DOHH2 (cell line): ENCODE measurements around the gene WWC1.

ENCODE experiments used
- H3F3A ChIP-seq: fragments of 200-600 bp; sonication (generic), shearing (Covaris generic); 2 replicates; pipeline ENCODE4 v1.6.0; 2016; ENCODE audit warnings: antibody characterized with exemption, mild to moderate bottlenecking; ENCODE audit not compliant: control insufficient read depth, insufficient read depth
- H3K27ac ChIP-seq: fragments of 200-600 bp; sonication (generic); 2 replicates; pipeline ENCODE4 v1.5.1; 2014; ENCODE audit warnings: low read depth, mild to moderate bottlenecking, low read length, moderate library complexity
- H3K27me3 ChIP-seq: fragments of 200-600 bp; sonication (generic); 2 replicates; pipeline ENCODE4 v1.6.1; 2014; ENCODE audit warnings: mild to moderate bottlenecking, low read length, mixed read lengths; ENCODE audit not compliant: control insufficient read depth
- H3K36me3 ChIP-seq: fragments of 200-600 bp; sonication (generic); 2 replicates; pipeline ENCODE4 v1.6.1; 2014; ENCODE audit warnings: mild to moderate bottlenecking, low read length, moderate library complexity, mixed read lengths; ENCODE audit not compliant: control insufficient read depth
- H3K4me1 ChIP-seq: fragments of 200-600 bp; sonication (generic); 2 replicates; pipeline ENCODE4 v1.6.1; 2014; ENCODE audit warnings: mild to moderate bottlenecking, low read length, mixed read lengths; ENCODE audit not compliant: control insufficient read depth
- H3K4me2 ChIP-seq: fragments of 200-600 bp; sonication (generic); 2 replicates; pipeline ENCODE4 v1.6.0; 2014; ENCODE audit warnings: mild to moderate bottlenecking, low read length, moderate library complexity
- H3K4me3 ChIP-seq: fragments of 200-600 bp; sonication (generic); 2 replicates; pipeline ENCODE4 v1.5.1; 2014; ENCODE audit warnings: mild to moderate bottlenecking, low read length, mixed read lengths
- H3K79me2 ChIP-seq: fragments of 200-600 bp; sonication (generic); 2 replicates; pipeline ENCODE4 v1.6.1; 2014; ENCODE audit warnings: mild to moderate bottlenecking, low read length, mixed read lengths; ENCODE audit not compliant: control insufficient read depth
- H3K9me2 ChIP-seq: fragments of 200-600 bp; sonication (generic); replicated peaks from 2 replicates; pipeline ENCODE4 v1.6.1; 2014; ENCODE audit warnings: mild to moderate bottlenecking, low read length, mixed read lengths; ENCODE audit not compliant: control insufficient read depth
- H3K9me3 ChIP-seq: fragments of 200-600 bp; sonication (generic); 2 replicates; pipeline ENCODE4 v1.6.1; 2014; ENCODE audit warnings: antibody characterized with exemption, low read length, mixed read lengths; ENCODE audit not compliant: control insufficient read depth, insufficient read depth
- H4K20me1 ChIP-seq: fragments of 200-600 bp; sonication (generic); 2 replicates; pipeline ENCODE4 v1.6.0; 2014; ENCODE audit warnings: low read depth, mild to moderate bottlenecking, antibody characterized with exemption, low read length, moderate library complexity; ENCODE audit not compliant: control insufficient read depth, insufficient read depth
- EZH2phosphoT487 ChIP-seq: fragments of 200-600 bp; sonication (generic); IDR thresholded peaks from 2 replicates; pipeline ENCODE4 v1.6.1; 2017; ENCODE audit warnings: borderline replicate concordance, mild to moderate bottlenecking, antibody characterized with exemption, low read length, moderate library complexity, mixed read lengths
- TF ChIP-seq, protein P1 (sequence below): fragments of 200-600 bp; sonication (generic); IDR thresholded peaks from one replicate; pipeline ENCODE4 v1.5.1; 2014; ENCODE audit warnings: antibody characterized with exemption, mild to moderate bottlenecking, low read depth, low read length; ENCODE audit not compliant: poor library complexity, severe bottlenecking

WWC1 gene

GRCh38 chr5:168449166-168449565 lies 157.7 kb downstream of the WWC1 start:
- no peaks in the 10 kb centered on the region for H3K4me1 ChIP-seq
- no peaks in the 10 kb centered on the region for H3K9me3 ChIP-seq
- H4K20me1 ChIP-seq = no peaks in the 10 kb centered on the region
- no peak overlapping the region for H3K27ac ChIP-seq
- no peak overlapping the region for H3K4me2 ChIP-seq
- no peaks in the 10 kb centered on the region for H3K27me3 ChIP-seq
- no peaks in the 10 kb centered on the region for H3K79me2 ChIP-seq
- H3K36me3 ChIP-seq = no peaks in the 10 kb centered on the region
- no peak overlapping the region for H3K4me3 ChIP-seq
- H3F3A ChIP-seq = no peaks in the 10 kb centered on the region
- H3K9me2 ChIP-seq = no peaks in the 10 kb centered on the region
- no peak for TF ChIP-seq EZH2phosphoT487
- TF ChIP-seq, protein P1, sequence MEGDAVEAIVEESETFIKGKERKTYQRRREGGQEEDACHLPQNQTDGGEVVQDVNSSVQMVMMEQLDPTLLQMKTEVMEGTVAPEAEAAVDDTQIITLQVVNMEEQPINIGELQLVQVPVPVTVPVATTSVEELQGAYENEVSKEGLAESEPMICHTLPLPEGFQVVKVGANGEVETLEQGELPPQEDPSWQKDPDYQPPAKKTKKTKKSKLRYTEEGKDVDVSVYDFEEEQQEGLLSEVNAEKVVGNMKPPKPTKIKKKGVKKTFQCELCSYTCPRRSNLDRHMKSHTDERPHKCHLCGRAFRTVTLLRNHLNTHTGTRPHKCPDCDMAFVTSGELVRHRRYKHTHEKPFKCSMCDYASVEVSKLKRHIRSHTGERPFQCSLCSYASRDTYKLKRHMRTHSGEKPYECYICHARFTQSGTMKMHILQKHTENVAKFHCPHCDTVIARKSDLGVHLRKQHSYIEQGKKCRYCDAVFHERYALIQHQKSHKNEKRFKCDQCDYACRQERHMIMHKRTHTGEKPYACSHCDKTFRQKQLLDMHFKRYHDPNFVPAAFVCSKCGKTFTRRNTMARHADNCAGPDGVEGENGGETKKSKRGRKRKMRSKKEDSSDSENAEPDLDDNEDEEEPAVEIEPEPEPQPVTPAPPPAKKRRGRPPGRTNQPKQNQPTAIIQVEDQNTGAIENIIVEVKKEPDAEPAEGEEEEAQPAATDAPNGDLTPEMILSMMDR = no peak

DNA sequence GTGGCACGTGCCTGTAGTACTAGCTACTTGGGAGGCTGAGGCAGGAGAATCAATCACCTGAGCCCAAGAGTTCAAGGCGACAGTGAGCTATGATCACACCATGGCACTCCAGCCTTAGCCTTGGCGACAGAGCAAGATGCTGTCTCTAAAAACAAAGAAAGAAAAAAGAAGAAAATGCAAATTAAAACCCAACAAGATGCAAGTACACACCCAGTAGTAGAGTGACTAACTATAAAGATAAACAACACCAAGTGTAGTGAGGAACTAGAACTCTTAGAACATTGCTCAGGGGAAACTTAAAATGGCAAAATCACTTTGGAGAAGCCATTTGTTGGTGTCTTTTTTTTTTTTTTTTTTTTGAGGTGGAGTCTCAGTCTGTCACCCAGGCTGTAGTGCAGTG lies 160.1 kb downstream of the WWC1 start:
- TF ChIP-seq, protein P1 = no peak
- TF ChIP-seq EZH2phosphoT487 = no peak
- Histone ChIP-seq H4K20me1 (no peaks in the 10 kb centered on the region), H3K79me2 (no peaks in the 10 kb centered on the region), H3F3A (no peaks in the 10 kb centered on the region), H3K9me3 (no peaks in the 10 kb centered on the region), H3K9me2 (no peaks in the 10 kb centered on the region), H3K36me3 (no peaks in the 10 kb centered on the region), H3K27ac (no peak overlapping the region), H3K27me3 (no peaks in the 10 kb centered on the region), H3K4me2 (no peak overlapping the region), H3K4me3 (no peak overlapping the region), H3K4me1 (no peaks in the 10 kb centered on the region)

DNA sequence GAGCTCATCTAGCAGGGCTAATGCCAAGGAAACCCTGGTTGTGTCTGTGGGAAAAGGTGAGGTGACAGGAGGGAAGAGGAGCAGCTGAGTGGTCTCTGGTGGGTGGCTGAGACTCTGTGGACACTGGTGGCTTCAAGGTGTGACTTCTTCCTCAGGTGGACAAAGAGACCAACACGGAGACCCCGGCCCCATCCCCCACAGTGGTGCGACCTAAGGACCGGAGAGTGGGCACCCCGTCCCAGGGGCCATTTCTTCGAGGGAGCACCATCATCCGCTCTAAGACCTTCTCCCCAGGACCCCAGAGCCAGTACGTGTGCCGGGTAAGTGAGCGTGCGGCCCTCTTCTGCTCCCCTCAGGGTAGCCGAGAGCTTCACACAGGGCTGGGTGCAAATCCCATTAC lies 163.8 kb downstream of the WWC1 start:
- Histone ChIP-seq H3K9me2 (no peaks in the 10 kb centered on the region), H3K4me3 (no peak overlapping the region), H3F3A (no peaks in the 10 kb centered on the region), H3K27me3 (no peaks in the 10 kb centered on the region), H3K4me1 (no peaks in the 10 kb centered on the region), H4K20me1 (no peaks in the 10 kb centered on the region), H3K9me3 (no peaks in the 10 kb centered on the region), H3K4me2 (no peak overlapping the region), H3K27ac (no peak overlapping the region), H3K36me3 (no peaks in the 10 kb centered on the region), H3K79me2 (no peaks in the 10 kb centered on the region)
- TF ChIP-seq EZH2phosphoT487 = no peak
- TF ChIP-seq, protein P1 = no peak

DNA sequence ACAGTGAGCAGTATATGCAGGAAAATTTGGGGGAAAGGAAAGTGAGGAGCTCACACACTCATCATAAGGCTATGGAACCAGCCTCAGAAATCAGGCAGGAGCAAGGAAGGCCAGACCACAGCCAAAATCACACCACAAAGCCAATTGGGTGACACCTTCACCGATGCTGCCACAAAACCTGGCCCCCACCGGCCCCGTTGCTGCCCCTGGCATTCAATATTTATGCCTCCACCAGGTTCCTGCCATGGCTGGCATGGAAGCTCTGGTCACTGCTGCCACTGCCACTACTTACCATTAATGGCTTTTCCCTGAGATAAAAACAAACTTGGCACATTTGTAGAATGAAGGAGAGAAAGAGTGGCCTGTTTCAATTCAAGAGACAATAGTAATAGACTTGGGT lies 166.1 kb downstream of the WWC1 start:
- H3K27me3 ChIP-seq = no peaks in the 10 kb centered on the region
- no peaks in the 10 kb centered on the region for H3K9me3 ChIP-seq
- H3K9me2 ChIP-seq = no peaks in the 10 kb centered on the region
- no peak overlapping the region for H3K27ac ChIP-seq
- no peaks in the 10 kb centered on the region for H3K79me2 ChIP-seq
- TF ChIP-seq EZH2phosphoT487 = no peak
- TF ChIP-seq, protein P1 = no peak
- no peak overlapping the region for H3K4me2 ChIP-seq
- H3K36me3 ChIP-seq = no peaks in the 10 kb centered on the region
- no peaks in the 10 kb centered on the region for H4K20me1 ChIP-seq
- no peaks in the 10 kb centered on the region for H3F3A ChIP-seq
- no peaks in the 10 kb centered on the region for H3K4me1 ChIP-seq
- no peak overlapping the region for H3K4me3 ChIP-seq
